NB4 (cell line): Measurements from ENCODE around the gene MEST.
"Not testable (repeated sequence)": the region's sequence is repeated elsewhere in the genome, so short reads cannot be mapped to it uniquely, and the experiment has no call there.

Source experiments
- DNase-seq: peaks from one replicate; pipeline ENCODE4 v3.0.0; 2010; ENCODE audit warnings: low read depth
- H3K4me3 ChIP-seq: one replicate; pipeline ENCODE4 v1.5.1; 2011; ENCODE audit warnings: mild to moderate bottlenecking, low read depth, low read length, moderate library complexity
- CTCF ChIP-seq: IDR thresholded peaks from one replicate; pipeline ENCODE4 v1.5.1; 2012; ENCODE audit warnings: low read depth, low read length
- MAX ChIP-seq: IDR thresholded peaks from 2 replicates; pipeline ENCODE4 v1.6.1; 2011; ENCODE audit warnings: low read depth, low read length
- MYC ChIP-seq: IDR thresholded peaks from 2 replicates; pipeline ENCODE4 v1.6.1; 2011; ENCODE audit warnings: low read depth, low read length
- POLR2A ChIP-seq: IDR thresholded peaks from 2 replicates; pipeline ENCODE4 v1.6.1; 2011; ENCODE audit warnings: mild to moderate bottlenecking; ENCODE audit not compliant: insufficient read length; ENCODE audit errors: extremely low read depth

The MEST gene

GRCh38 chr7:130524628-130525027, 32.7 kb downstream of the MEST start:
- DNase-seq, result no peak
- TF ChIP-seq POLR2A (no peak), MAX (no peak), CTCF (no peak), MYC (no peak)
- H3K4me3 ChIP-seq, result no peak overlapping the region

GRCh38 chr7:130527752-130528355, 36.0 kb downstream of the MEST start:
- peak; percentile 25 for DNase-seq
- not testable (repeated sequence) for H3K4me3 ChIP-seq

GRCh38 chr7:130529417-130529816, 37.5 kb downstream of the MEST start:
- no peak overlapping the region for H3K4me3 ChIP-seq
- TF ChIP-seq POLR2A, result no peak
- TF ChIP-seq CTCF, result no peak
- no peak for TF ChIP-seq MAX
- no peak for TF ChIP-seq MYC
- no peak for DNase-seq

GRCh38 chr7:130537894-130538293, 46.0 kb downstream of the MEST start:
- not testable (repeated sequence) for H3K4me3 ChIP-seq, DNase-seq

GRCh38 chr7:130541287-130541686, 49.4 kb downstream of the MEST start:
- not testable (repeated sequence) for DNase-seq, H3K4me3 ChIP-seq

- not testable (repeated sequence) for H3K4me3 ChIP-seq, DNase-seq
Measured at GRCh38 chr7:130542297-130542696, 50.4 kb downstream of the MEST start.

GRCh38 chr7:130543487-130544010, 51.7 kb downstream of the MEST start:
- TF ChIP-seq MAX (no peak), CTCF (no peak), MYC (no peak), POLR2A (no peak)

GRCh38 chr7:130544356-130544755, 52.5 kb downstream of the MEST start:
- TF ChIP-seq POLR2A (no peak), MAX (no peak), CTCF (no peak), MYC (no peak)
- H3K4me3 ChIP-seq, result no peak overlapping the region
- DNase-seq, result no peak

More at GRCh38 chr7:130543487-130544010, 51.7 kb downstream of the MEST start:
- no peak overlapping the region for H3K4me3 ChIP-seq
- DNase-seq, result no peak
